Endothelial cell of umbilical vein (primary cell): ENCODE data around the gene NUDT16L1. TPM values are rescaled to one million over a fixed set of nuclear protein-coding genes. Genes with fewer than 3 reads are reported as not detected.

ENCODE experiments used
- BruUV-seq: library from RNA; stranded (reverse); fragments of 400-500 nt; replicated peaks from 2 replicates; lab custom pipeline; 2021; lab: Mats Ljungman, UMichigan
- CTCF ChIA-PET: fragments of 300-600, 350-600 bp; sonication (Branson Sonifier 250); formaldehyde crosslinking; loops from one replicate; lab custom pipeline; 2021; ENCODE audit warnings: antibody characterized with exemption, inconsistent platforms; lab: Charles Lee
- POLR2A ChIA-PET: fragments of 300-600, 350-600 bp; sonication (Branson Sonifier 250); formaldehyde crosslinking; loops from one replicate; lab custom pipeline; 2021; ENCODE audit warnings: antibody characterized with exemption, inconsistent platforms; lab: Charles Lee
- DNase-seq: peaks from one replicate; pipeline ENCODE4 v3.0.0-alpha.2; 2011; ENCODE audit warnings: low read depth, low spot score
- FAIRE-seq: peaks from 2 replicates; lab custom pipeline; 2011; peaks lifted over from hg19 to GRCh38; lab: Jason Lieb, UNC
- H2AFZ ChIP-seq: 2 replicates; pipeline ENCODE4 v1.6.0; 2012; ENCODE audit warnings: low read depth, low read length, control low read depth, inconsistent platforms
- H3K27ac ChIP-seq: 2 replicates; pipeline ENCODE4 v1.5.1; 2011; ENCODE audit warnings: low read depth, mild to moderate bottlenecking, control low read depth, low read length, moderate library complexity; ENCODE audit not compliant: insufficient read depth
- H3K27me3 ChIP-seq, 2 experiments: 2 replicates each; pipeline versions ENCODE4 v1.6.0 to v1.6.1; 2011; ENCODE audit warnings: low read length in 2 of 2, mixed read lengths in 1 of 2; ENCODE audit not compliant: control insufficient read depth in 2 of 2, insufficient read depth in 2 of 2
- H3K36me3 ChIP-seq, 2 experiments: 2 replicates in 1 of 2; 3 replicates in 1 of 2; pipeline ENCODE4 v1.5.1; 2011; ENCODE audit warnings: low read length in 2 of 2, mild to moderate bottlenecking in 1 of 2, moderate library complexity in 1 of 2; ENCODE audit not compliant: control insufficient read depth in 2 of 2, insufficient read depth in 2 of 2; ENCODE audit errors: extremely low read depth in 1 of 2
- H3K4me1 ChIP-seq: 3 replicates; pipeline ENCODE4 v1.5.1; 2011; ENCODE audit warnings: mild to moderate bottlenecking, low read length; ENCODE audit not compliant: control insufficient read depth, insufficient read depth; ENCODE audit errors: extremely low read depth
- H3K4me2 ChIP-seq: 2 replicates; pipeline ENCODE4 v1.6.1; 2011; ENCODE audit warnings: low read length, control low read depth, mixed read lengths; ENCODE audit not compliant: insufficient read depth
- H3K4me3 ChIP-seq, 3 experiments: fragments of 200-600 bp in 1 of 3; sonication (generic), shearing (Covaris generic) in 1 of 3; replicated peaks in 1 of 3; 2 replicates each; pipeline ENCODE4 v1.5.1; 2011 to 2016; ENCODE audit warnings: control low read depth in 3 of 3, low read length in 3 of 3, mild to moderate bottlenecking in 2 of 3, inconsistent platforms in 1 of 3, low read depth in 1 of 3, moderate library complexity in 1 of 3; ENCODE audit not compliant: insufficient read depth in 1 of 3
- H3K79me2 ChIP-seq: 2 replicates; pipeline ENCODE4 v1.6.0; 2012; ENCODE audit warnings: low read length, inconsistent platforms; ENCODE audit not compliant: control insufficient read depth, insufficient read depth
- H3K9ac ChIP-seq: replicated peaks from 2 replicates; pipeline ENCODE3; 2011; ENCODE audit warnings: low read length, control low read depth; ENCODE audit not compliant: insufficient read depth; ENCODE audit errors: extremely low read depth
- H3K9me1 ChIP-seq: replicated peaks from 3 replicates; pipeline ENCODE4 v1.6.0; 2011; ENCODE audit warnings: mild to moderate bottlenecking, low read length; ENCODE audit not compliant: control insufficient read depth, insufficient read depth; ENCODE audit errors: extremely low read depth
- H3K9me3 ChIP-seq: replicated peaks from 2 replicates; pipeline ENCODE4 v1.5.1; 2012; ENCODE audit warnings: low read length, inconsistent platforms; ENCODE audit not compliant: control insufficient read depth, insufficient read depth
- H4K20me1 ChIP-seq: replicated peaks from 2 replicates; pipeline ENCODE3; 2011; ENCODE audit warnings: mild to moderate bottlenecking, low read length; ENCODE audit not compliant: control insufficient read depth, insufficient read depth; ENCODE audit errors: extremely low read depth
- EZH2 ChIP-seq: IDR thresholded peaks from 2 replicates; pipeline ENCODE4 v1.6.1; 2012; ENCODE audit warnings: borderline replicate concordance, low read depth, mild to moderate bottlenecking, moderate library complexity, low read length, inconsistent platforms; ENCODE audit not compliant: severe bottlenecking
- FOS ChIP-seq: IDR thresholded peaks from 2 replicates; pipeline ENCODE4 v1.6.1; 2011; ENCODE audit warnings: mild to moderate bottlenecking, low read length, moderate library complexity, borderline replicate concordance; ENCODE audit not compliant: insufficient read depth
- GATA2 ChIP-seq: IDR thresholded peaks from 2 replicates; pipeline ENCODE4 v1.7.0; 2011; ENCODE audit warnings: low read depth, mild to moderate bottlenecking, moderate library complexity, mixed read lengths, low read length; ENCODE audit not compliant: insufficient read length, insufficient read depth
- JUN ChIP-seq: IDR thresholded peaks from 2 replicates; pipeline ENCODE4 v1.6.1; 2011; ENCODE audit warnings: borderline replicate concordance, low read depth; ENCODE audit not compliant: insufficient read length, insufficient read depth
- MYC ChIP-seq: IDR thresholded peaks from one replicate; pipeline ENCODE4 v1.6.1; 2011; ENCODE audit warnings: mild to moderate bottlenecking, low read depth, low read length
- POLR2A ChIP-seq: IDR thresholded peaks from 2 replicates; pipeline ENCODE4 v1.6.1; 2012; ENCODE audit warnings: low read depth, mild to moderate bottlenecking, control low read depth, low read length
- POLR2AphosphoS5 ChIP-seq: IDR thresholded peaks from 2 replicates; pipeline ENCODE4 v1.6.1; 2012; ENCODE audit warnings: low read depth, mild to moderate bottlenecking, control low read depth, low read length, moderate library complexity; ENCODE audit not compliant: insufficient read depth
- dilution Hi-C: fragments of 300-500 bp; cut with MboI; formaldehyde crosslinking; loops from one replicate; pipeline ENCODE4 v1.15.0; 2019; ENCODE audit warnings: low sequenced_read_pairs; ENCODE audit not compliant: extremely low pct_ligation_motif_present
- intact Hi-C: fragments of 100-400 bp; cut with micrococcal nuclease; formaldehyde crosslinking; loops from one replicate; pipeline ENCODE4 v1.10.0; 2022
- polyA plus RNA-seq, 4 experiments: library from polyadenylated mRNA; depleted of rRNA in 3 of 4; stranded (reverse) in 3 of 4; unstranded in 1 of 4; fragments of >200 nt; gene quantifications; 2 replicates each; pipeline versions ENCODE4 v1.2.1 to v1.2.3, GENCODE V29; 2011 to 2012; ENCODE audit warnings: missing spikeins in 1 of 4
- total RNA-seq: library from RNA; stranded (reverse); gene quantifications from 2 replicates; pipeline ENCODE4 v1.2.3, GENCODE V29; 2021
- TF ChIP-seq, protein P1 (sequence below): IDR thresholded peaks from 2 replicates; pipeline ENCODE4 v1.6.1; 2011; ENCODE audit not compliant: insufficient read depth, insufficient read length
- TF ChIP-seq, protein P2 (sequence below), 2 donors: IDR thresholded peaks; 1 replicate in 1 of 2; 2 replicates in 1 of 2; pipeline ENCODE4 v1.5.1; 2011; ENCODE audit warnings: low read length in 2 of 2, mild to moderate bottlenecking in 2 of 2, moderate library complexity in 2 of 2, control low read depth in 1 of 2, inconsistent platforms in 1 of 2, low read depth in 1 of 2; ENCODE audit not compliant: insufficient read depth in 1 of 2; ENCODE audit errors: extremely low read depth in 1 of 2

NUDT16L1 gene
- total and polyA plus RNA-seq, 2 donors (not counting 3 experiments of a cell fraction or from before 2014, with no cell fraction given): 24.7 to 53.1 TPM

DNA sequence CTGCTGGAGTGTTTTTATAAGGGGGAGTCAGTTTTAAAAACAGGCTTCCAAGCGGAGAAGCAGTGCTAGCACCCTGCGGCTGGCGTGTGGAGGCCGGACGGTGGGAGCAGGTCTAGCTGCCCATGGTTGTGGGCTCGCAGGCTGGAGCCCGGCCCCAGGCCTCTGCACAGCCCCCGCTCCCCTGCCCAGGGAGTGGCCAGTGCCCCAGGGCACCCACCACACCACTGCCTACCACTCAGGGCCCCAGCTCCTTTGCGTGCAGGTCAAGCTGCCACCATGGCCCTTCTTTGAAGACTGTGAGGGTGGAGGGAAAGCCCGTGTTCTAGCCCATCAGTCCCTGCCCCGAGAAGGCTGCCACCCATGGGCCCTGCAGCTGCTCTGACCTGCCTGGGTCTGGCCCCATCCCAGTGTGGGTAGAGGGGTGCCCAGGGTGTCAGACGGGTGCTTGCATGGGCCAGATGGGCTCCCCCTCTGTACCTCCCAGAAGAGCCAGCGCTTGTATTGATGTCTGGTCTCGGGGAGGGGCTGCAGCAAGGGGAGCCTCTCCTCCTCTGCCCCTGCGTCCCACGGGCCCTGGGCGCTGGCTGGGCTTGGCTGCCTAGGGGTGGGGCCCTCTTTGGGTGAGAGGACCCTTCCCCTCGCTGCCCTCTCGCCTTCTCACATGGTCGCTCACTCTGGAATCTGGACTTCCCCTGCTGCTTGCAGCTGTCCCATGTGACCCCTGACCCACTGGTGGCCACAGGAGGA lies 1.5 kb upstream of the NUDT16L1 start:
- H3K9ac ChIP-seq: no peak overlapping the region
- POLR2A ChIA-PET: no interaction called here
- no peaks in the 10 kb centered on the region for H3K79me2 ChIP-seq
- CTCF ChIA-PET: interaction anchor here (0.9 to 2.0 kb wide), 2 partner anchors 9 to 21 kb away, joined by 5 to 7 read pairs; no protein-coding TSS in a partner anchor
- H2AFZ ChIP-seq: no peak overlapping the region
- TF ChIP-seq POLR2AphosphoS5 (no peak), POLR2A (no peak), GATA2 (no peak), MYC (no peak), JUN (no peak), EZH2 (no peak), FOS (no peak)
- TF ChIP-seq, protein P1, sequence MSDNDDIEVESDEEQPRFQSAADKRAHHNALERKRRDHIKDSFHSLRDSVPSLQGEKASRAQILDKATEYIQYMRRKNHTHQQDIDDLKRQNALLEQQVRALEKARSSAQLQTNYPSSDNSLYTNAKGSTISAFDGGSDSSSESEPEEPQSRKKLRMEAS: no peak
- TF ChIP-seq, protein P2, sequence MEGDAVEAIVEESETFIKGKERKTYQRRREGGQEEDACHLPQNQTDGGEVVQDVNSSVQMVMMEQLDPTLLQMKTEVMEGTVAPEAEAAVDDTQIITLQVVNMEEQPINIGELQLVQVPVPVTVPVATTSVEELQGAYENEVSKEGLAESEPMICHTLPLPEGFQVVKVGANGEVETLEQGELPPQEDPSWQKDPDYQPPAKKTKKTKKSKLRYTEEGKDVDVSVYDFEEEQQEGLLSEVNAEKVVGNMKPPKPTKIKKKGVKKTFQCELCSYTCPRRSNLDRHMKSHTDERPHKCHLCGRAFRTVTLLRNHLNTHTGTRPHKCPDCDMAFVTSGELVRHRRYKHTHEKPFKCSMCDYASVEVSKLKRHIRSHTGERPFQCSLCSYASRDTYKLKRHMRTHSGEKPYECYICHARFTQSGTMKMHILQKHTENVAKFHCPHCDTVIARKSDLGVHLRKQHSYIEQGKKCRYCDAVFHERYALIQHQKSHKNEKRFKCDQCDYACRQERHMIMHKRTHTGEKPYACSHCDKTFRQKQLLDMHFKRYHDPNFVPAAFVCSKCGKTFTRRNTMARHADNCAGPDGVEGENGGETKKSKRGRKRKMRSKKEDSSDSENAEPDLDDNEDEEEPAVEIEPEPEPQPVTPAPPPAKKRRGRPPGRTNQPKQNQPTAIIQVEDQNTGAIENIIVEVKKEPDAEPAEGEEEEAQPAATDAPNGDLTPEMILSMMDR (IDR thresholded peaks at IDR 0.05; ENCODE audit: extremely low read depth in 1 of 2, insufficient read depth in 1 of 2, low read depth in 1 of 2, low read length in 2 of 2): no peak
- dilution Hi-C loops: no loop called here
- H3K4me2 ChIP-seq: no peak overlapping the region
- H3K4me1 ChIP-seq: peaks cover 4% of the 10 kb centered on the region
- H3K9me1 ChIP-seq: no peaks in the 10 kb centered on the region
- H3K4me3 ChIP-seq: no peak overlapping the region
- no peaks in the 10 kb centered on the region for H3K9me3 ChIP-seq
- intact Hi-C loops: loop anchor here (2.0 kb wide), 2 partner anchors 67 to 265 kb away; partner anchors contain the start of gene MGRN1
- H3K36me3 ChIP-seq: peaks cover 0 to 26% of the 10 kb centered on the region in 2 experiments
- no peaks in the 10 kb centered on the region for H3K27me3 ChIP-seq
- BruUV-seq: no TSS peak
- DNase-seq: no peak
- FAIRE-seq: no peak
- no peak overlapping the region for H3K27ac ChIP-seq
- H4K20me1 ChIP-seq: no peaks in the 10 kb centered on the region
